AG09319 (cell line): ENCODE results near the gene ADAMTS4.
A peak's percentile ranks its signal among the peaks of the same experiment; 100 is the strongest.

Source experiments
- DNase-seq: peaks from one replicate; pipeline ENCODE4 v3.0.0-alpha.2; 2010; ENCODE audit warnings: low read depth; ENCODE audit errors: extremely low read depth
- CTCF ChIP-seq: IDR thresholded peaks from 2 replicates; pipeline ENCODE4 v1.5.1; 2011; ENCODE audit warnings: low read depth, mild to moderate bottlenecking, inconsistent platforms, low read length, moderate library complexity

The ADAMTS4 gene, protein sequence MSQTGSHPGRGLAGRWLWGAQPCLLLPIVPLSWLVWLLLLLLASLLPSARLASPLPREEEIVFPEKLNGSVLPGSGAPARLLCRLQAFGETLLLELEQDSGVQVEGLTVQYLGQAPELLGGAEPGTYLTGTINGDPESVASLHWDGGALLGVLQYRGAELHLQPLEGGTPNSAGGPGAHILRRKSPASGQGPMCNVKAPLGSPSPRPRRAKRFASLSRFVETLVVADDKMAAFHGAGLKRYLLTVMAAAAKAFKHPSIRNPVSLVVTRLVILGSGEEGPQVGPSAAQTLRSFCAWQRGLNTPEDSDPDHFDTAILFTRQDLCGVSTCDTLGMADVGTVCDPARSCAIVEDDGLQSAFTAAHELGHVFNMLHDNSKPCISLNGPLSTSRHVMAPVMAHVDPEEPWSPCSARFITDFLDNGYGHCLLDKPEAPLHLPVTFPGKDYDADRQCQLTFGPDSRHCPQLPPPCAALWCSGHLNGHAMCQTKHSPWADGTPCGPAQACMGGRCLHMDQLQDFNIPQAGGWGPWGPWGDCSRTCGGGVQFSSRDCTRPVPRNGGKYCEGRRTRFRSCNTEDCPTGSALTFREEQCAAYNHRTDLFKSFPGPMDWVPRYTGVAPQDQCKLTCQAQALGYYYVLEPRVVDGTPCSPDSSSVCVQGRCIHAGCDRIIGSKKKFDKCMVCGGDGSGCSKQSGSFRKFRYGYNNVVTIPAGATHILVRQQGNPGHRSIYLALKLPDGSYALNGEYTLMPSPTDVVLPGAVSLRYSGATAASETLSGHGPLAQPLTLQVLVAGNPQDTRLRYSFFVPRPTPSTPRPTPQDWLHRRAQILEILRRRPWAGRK

DNA sequence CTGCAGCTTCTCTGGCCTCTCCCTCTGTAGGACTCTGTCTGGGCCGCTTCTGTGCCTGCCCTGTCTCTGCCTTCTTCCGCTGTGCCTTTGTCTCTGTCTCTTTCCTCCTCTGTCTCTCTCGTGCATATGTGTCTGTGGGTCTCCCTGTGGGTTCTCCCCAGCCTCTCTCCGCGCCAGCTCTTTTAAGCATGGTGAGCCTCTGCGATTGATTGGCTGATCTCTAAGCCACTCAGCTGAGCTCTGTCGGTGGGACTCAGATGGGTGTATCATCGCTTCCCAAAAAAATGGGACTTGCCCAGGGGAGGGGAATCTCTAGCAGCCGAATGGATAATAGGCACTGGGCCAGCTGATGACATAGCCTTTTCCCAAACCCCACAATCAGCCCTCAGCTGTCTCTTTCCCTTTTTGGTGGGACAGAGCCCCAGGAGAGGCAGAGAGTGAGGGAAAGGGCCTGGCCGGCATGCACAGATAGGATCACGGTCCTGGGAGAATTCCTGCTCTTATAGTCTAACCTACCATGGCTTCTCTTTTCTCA lies at the start of gene ADAMTS4:
ADAMTS4 (minus strand) TSS at position 158 of the 535 bp plus-strand sequence. CDS start 427 bp downstream, outside the sequence.
- no peak for TF ChIP-seq CTCF
- peak; percentile 67 for DNase-seq

DNA sequence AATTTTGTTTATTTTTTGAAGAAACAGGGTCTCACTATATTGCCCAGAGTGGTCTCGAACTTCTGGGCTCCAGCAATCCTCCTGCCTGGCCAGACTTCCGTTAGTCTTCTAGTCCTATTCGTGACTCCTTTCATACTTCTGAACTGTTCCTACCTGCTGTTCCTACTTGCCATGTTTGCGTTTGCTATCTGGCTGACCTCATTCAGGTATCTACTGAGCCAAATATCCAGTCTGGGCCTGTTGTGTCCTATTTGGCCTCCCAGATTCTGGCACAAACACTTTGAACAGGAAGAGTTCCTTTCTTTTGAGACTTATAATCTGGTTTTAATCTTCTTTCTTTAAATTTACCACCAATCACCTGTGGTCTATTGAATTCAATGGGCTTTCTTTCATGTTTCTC lies 46.0 kb upstream of the ADAMTS4 start:
- no peak for DNase-seq
- TF ChIP-seq CTCF: no peak

DNA sequence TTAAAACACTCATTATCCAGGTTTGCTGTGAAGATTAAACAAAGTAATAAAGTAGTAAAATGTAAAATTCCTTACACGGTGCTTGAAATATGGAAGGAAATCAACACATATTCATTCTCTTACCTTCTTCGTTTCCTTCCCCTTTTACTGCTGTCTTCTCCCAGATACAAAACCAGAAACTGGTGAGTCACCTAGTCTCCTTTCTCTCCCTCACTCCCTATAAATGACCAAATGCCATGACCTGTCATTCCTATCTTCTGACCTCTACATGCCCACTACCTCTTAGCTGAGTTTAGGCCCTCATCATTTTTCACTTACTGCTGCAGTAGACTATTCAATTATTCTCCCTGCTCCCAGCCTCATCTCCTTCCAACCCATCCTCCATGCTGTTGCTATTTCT lies 43.5 kb upstream of the ADAMTS4 start:
- no peak for DNase-seq
- TF ChIP-seq CTCF: no peak

DNA sequence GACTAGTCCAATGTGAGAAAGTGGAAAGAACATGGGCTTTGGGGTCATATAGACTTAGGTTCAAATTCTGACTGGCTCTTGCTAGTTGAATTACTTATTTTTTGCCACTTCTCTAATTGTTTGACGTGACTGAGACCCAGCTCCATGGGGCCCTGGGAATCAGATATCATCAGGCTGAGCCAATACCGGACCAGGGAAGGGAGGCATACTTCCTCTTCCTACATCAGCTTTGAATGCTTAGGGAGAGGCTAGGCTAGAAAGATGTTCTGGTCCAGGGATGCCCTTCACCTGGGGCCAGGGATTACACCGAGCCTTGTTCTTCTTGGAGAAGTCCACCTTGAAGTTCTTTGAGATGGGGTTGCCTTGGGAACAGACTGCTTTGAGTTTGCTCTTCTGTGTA lies 42.8 kb upstream of the ADAMTS4 start:
- DNase-seq: no peak
- TF ChIP-seq CTCF: no peak

DNA sequence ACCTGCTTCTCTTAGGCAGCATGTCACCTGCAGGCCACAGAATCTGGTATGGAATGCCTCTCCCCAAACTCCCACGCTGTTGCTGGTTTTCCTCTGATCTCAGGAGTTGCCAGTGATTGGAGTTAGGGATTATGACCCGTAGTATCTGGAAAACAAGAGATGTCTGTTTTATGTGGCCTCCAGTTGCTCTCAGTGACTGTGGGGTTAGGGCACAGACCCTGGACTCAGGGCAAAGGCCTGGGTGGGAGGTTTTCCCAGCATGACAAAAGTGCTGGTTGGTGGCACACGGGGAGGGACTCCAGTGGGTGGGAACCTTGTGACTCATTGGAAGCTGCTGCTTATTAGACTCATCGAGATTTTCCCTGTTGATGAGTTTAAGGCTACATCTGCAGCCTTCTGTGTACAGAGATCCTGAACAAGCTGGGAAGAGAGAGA lies 39.2 kb upstream of the ADAMTS4 start, which contains the start of gene NR1I3:
NR1I3 (minus strand) TSS at position 165 of the 435 bp plus-strand sequence. CDS start 1,638 bp downstream, outside the sequence.
- TF ChIP-seq CTCF: no peak
- DNase-seq: no peak

GRCh38 chr1:161235957-161236775 lies 37.3 kb upstream of the ADAMTS4 start:
- TF ChIP-seq CTCF: no peak
- no peak for DNase-seq
